NB4 (cell line): ENCODE measurements around the gene C5AR2.

Experiments
- CTCF ChIP-seq: IDR thresholded peaks from one replicate; pipeline ENCODE4 v1.5.1; 2012; ENCODE audit warnings: low read depth, low read length
- MAX ChIP-seq: IDR thresholded peaks from 2 replicates; pipeline ENCODE4 v1.6.1; 2011; ENCODE audit warnings: low read depth, low read length
- POLR2A ChIP-seq: IDR thresholded peaks from 2 replicates; pipeline ENCODE4 v1.6.1; 2011; ENCODE audit warnings: mild to moderate bottlenecking; ENCODE audit not compliant: insufficient read length; ENCODE audit errors: extremely low read depth

GRCh38 chr19:47371261-47371660 lies 39.3 kb downstream of the C5AR2 start:
- TF ChIP-seq POLR2A (no peak), CTCF (no peak), MAX (no peak)
